ENCODE measurements around the gene FXYD4. TPM values are rescaled to one million over a fixed set of nuclear protein-coding genes. Genes with fewer than 3 reads are reported as not detected.

Gene FXYD4
- total RNA-seq, 1 donor from 2014 or later: not detected

GRCh38 chr10:43352951-43353350 is 18.5 kb upstream of the FXYD4 start:
- Mint-ChIP-seq H3K9me3 (ENCODE audit: low read depth) (no peaks in the 10 kb centered on the region), H3K27ac (ENCODE audit: unreplicated experiment) (no peak overlapping the region), H3K27me3 (ENCODE audit: low read depth) (peaks cover 3% of the 10 kb centered on the region), H3K36me3 (ENCODE audit: low read depth) (no peaks in the 10 kb centered on the region), H3K4me1 (ENCODE audit: low read depth) (peaks cover 25% of the 10 kb centered on the region), H3K4me3 (ENCODE audit: unreplicated experiment) (no peak overlapping the region)
- no peak for DNase-seq (ENCODE audit: low spot score)
- TF ChIP-seq CTCF (IDR thresholded peaks at IDR 0.05): no peak

DNA sequence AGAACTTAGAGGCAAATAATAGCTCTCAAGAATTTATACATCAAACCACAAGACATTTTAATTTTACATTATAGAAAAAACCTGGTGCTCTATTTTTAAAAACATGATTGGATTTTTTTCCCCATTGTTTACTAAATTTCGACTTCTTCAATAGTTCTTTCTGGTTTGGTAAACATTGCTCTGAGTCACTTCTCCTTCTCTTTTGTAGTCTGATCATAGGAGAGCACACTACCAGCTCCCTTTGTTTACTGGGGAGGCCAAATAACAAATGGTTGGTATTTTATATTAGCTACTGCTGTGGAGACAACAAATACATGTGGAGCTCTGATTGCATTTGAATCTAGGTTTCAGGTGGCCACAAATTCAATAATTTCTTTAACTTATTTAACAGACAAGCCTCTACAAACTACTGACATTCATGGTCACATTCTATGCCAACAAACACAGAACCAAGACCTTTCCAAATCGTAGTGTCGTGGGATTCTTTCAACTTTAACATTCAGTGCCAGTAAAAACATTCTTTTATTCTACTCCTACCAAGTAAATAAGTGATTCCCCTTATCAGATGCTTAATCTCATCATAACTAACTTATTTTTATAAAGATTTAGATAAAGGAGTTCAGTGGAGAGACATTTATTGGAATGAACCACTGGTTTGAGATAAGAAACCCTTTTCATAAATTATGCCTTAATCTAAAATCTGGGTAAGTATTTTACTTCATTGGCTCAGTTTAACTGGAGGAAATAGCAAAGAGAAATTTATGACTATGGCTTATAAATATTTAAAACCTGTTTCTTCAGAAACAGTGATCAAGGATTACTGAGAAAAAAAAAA is 17.7 kb upstream of the FXYD4 start:
- Mint-ChIP-seq H3K9me3 (ENCODE audit: low read depth) (no peaks in the 10 kb centered on the region), H3K27me3 (ENCODE audit: low read depth) (peaks cover 3% of the 10 kb centered on the region), H3K4me1 (ENCODE audit: low read depth) (peaks cover 18% of the 10 kb centered on the region), H3K27ac (ENCODE audit: unreplicated experiment) (no peak overlapping the region), H3K4me3 (ENCODE audit: unreplicated experiment) (no peak overlapping the region), H3K36me3 (ENCODE audit: low read depth) (no peaks in the 10 kb centered on the region)
- DNase-seq (ENCODE audit: low spot score): no peak
- no peak for TF ChIP-seq CTCF (IDR thresholded peaks at IDR 0.05)

- Mint-ChIP-seq H3K27ac (ENCODE audit: unreplicated experiment) (peak overlapping the region; percentile 15), H3K27me3 (ENCODE audit: low read depth) (peaks cover 3% of the 10 kb centered on the region)
- TF ChIP-seq CTCF (IDR thresholded peaks at IDR 0.05): no peak
Observed at GRCh38 chr10:43354330-43354635, 17.2 kb upstream of the FXYD4 start.

DNA sequence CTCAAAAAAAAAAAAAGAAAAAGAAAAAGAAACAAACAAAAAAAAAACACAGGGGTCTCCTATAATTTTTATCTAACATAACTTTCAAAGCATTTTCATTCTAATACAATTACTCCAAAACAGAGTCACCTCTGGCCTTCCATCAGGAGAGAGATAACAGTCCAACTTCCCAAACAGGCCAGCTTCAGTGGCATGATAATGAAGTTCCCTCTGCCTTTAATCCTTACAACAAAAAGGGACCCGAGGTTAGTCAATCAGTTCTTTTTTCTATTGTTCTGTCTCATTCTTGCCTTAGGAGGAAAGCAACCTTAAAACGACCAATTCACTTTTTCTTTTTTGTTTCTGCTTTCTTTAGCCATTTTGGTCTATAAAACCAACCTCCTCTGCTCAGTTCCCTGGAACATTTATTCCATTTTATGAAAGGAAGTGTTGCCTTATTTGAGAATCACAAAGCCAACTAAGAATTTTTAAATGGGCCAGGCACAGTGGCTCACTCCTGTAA is 16.5 kb upstream of the FXYD4 start:
- H3K27ac Mint-ChIP-seq (ENCODE audit: unreplicated experiment): no peak overlapping the region
- H3K36me3 Mint-ChIP-seq (ENCODE audit: low read depth): no peaks in the 10 kb centered on the region
- H3K4me1 Mint-ChIP-seq (ENCODE audit: low read depth): peaks cover 16% of the 10 kb centered on the region
- H3K4me3 Mint-ChIP-seq (ENCODE audit: unreplicated experiment): no peak overlapping the region
- TF ChIP-seq CTCF (IDR thresholded peaks at IDR 0.05): no peak
- H3K27me3 Mint-ChIP-seq (ENCODE audit: low read depth): peaks cover 3% of the 10 kb centered on the region
- no peak for DNase-seq (ENCODE audit: low spot score)
- H3K9me3 Mint-ChIP-seq (ENCODE audit: low read depth): no peaks in the 10 kb centered on the region

More at GRCh38 chr10:43354330-43354635, 17.2 kb upstream of the FXYD4 start:
- no peak for DNase-seq (ENCODE audit: low spot score)
- no peaks in the 10 kb centered on the region for H3K9me3 Mint-ChIP-seq (ENCODE audit: low read depth)
- peaks cover 16% of the 10 kb centered on the region for H3K4me1 Mint-ChIP-seq (ENCODE audit: low read depth)
- H3K36me3 Mint-ChIP-seq (ENCODE audit: low read depth): no peaks in the 10 kb centered on the region
- H3K4me3 Mint-ChIP-seq (ENCODE audit: unreplicated experiment): no peak overlapping the region

DNA sequence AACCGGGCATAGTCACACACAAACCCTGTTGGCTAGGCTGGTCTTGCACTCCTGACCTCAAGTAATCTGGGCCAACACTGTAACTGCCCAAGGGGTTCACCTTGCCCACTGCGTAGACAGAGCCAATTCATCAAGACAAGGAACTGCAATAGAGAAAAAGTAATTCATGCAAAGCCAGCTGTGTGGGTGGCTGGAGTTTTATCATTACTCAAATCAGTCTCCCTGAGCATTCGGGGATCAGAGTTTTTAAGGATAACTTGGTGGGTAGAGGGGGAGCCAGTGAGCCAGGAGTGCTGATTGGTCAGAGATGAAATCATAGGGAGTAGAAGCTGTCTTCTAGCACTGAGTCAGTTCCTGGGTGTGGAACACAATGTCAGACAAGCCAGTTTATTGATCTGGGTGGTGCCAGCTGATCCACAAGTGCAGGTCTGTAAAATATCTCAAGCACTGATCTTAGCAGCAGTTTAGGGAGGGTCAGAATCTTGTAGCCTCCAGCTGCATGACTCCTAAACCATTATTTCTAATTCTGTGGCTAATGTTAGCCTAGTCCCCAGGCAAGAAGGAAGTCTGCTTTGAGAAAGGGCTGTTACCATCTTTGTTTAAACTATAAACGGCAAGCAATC is 15.6 kb upstream of the FXYD4 start:
- no peak for DNase-seq (ENCODE audit: low spot score)
- TF ChIP-seq CTCF (IDR thresholded peaks at IDR 0.05): no peak
- H3K4me1 Mint-ChIP-seq (ENCODE audit: low read depth): peaks cover 16% of the 10 kb centered on the region
- peaks cover 3% of the 10 kb centered on the region for H3K27me3 Mint-ChIP-seq (ENCODE audit: low read depth)
- H3K36me3 Mint-ChIP-seq (ENCODE audit: low read depth): no peaks in the 10 kb centered on the region
- no peak overlapping the region for H3K27ac Mint-ChIP-seq (ENCODE audit: unreplicated experiment)
- H3K4me3 Mint-ChIP-seq (ENCODE audit: unreplicated experiment): no peak overlapping the region
- H3K9me3 Mint-ChIP-seq (ENCODE audit: low read depth): no peaks in the 10 kb centered on the region
